DMS153 treated with DMSO at 0.1 percent for 48 hours (cell line): ENCODE measurements around the gene NOXRED1.

Experiments used
- DNase-seq: peaks from one replicate; lab custom pipeline; 2025; ENCODE audit not compliant: unreplicated experiment; lab: John Stamatoyannopoulos, UW

The NOXRED1 gene

DNA sequence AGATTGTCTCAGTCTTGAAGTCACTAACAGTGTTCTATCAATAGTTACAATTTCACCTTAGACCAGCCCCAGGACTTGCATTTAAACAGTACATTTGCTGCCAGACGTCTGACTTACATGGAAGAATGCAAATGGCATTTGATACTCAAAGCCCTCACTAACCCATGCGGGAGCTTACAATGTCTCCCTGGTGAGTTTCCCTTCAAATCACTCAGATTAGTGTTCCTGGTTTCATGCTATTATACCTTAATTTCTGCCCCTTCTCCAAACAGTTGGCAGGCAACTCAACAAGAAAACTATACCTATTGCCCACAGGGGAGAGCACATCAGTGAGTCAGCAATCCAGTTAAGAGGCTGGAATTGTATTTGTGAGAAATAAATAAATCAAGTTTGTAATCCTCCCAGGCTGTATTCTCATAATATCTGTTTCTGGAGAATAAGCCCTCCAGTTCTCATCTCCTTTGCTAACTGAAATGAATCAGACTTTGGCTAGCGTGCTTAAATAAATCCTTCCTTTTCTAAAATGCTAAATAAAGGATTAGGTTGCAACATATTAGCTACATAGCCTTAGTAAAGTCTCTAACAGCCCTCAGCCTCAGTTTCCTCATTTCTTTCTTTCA lies 78.8 kb downstream of the NOXRED1 start:
- no peak for DNase-seq
